B cell (primary cell): ENCODE measurements around the gene GALNT10. TPM values are rescaled to one million over a fixed set of nuclear protein-coding genes. Genes with fewer than 3 reads are reported as not detected.
"Not testable (repeated sequence)": the region's sequence is repeated elsewhere in the genome, so short reads cannot be mapped to it uniquely, and the experiment has no call there.

Experiments used
- ATAC-seq: fragments of 200-7000 bp; cut with Tn5 transposase; one replicate; pipeline ENCODE4 v1.10.0; 2021; ENCODE audit warnings: low read depth, mild to moderate bottlenecking, moderate number of reproducible peaks, moderate library complexity
- CTCF ChIA-PET: fragments of 350-600 bp; sonication (Branson Sonifier 250); formaldehyde crosslinking; loops from one replicate; lab custom pipeline; 2021; ENCODE audit warnings: antibody characterized with exemption, inconsistent platforms; lab: Charles Lee
- POLR2A ChIA-PET: fragments of 350-600 bp; sonication (Branson Sonifier 250); formaldehyde crosslinking; loops from one replicate; lab custom pipeline; 2021; ENCODE audit warnings: antibody characterized with exemption; lab: Charles Lee
- DNase-seq: peaks from one replicate; pipeline ENCODE4 v3.0.0; 2013
- H2AFZ ChIP-seq: 2 replicates; pipeline ENCODE4 v1.6.1; 2012; ENCODE audit warnings: mild to moderate bottlenecking, low read depth, low read length; ENCODE audit not compliant: insufficient read depth, poor library complexity, severe bottlenecking
- H3K27ac ChIP-seq, 2 donors: 1 replicate in 1 of 2; 2 replicates in 1 of 2; pipeline ENCODE4 v1.5.1; 2012 to 2013; ENCODE audit warnings: low read length in 2 of 2, mild to moderate bottlenecking in 2 of 2, moderate library complexity in 1 of 2
- H3K27me3 ChIP-seq, 4 experiments: fragments of 200-600 bp in 1 of 4; sonication (generic) in 1 of 4; replicated peaks in 1 of 4; 1 replicate in 2 of 4; 2 replicates in 2 of 4; pipeline versions ENCODE4 v1.6.1 to v1.7.0; 2013 to 2016; ENCODE audit warnings: low read length in 3 of 4, mild to moderate bottlenecking in 2 of 4, mixed read lengths in 1 of 4, moderate library complexity in 1 of 4; ENCODE audit not compliant: insufficient read depth in 4 of 4, control insufficient read depth in 3 of 4; ENCODE audit errors: control extremely low read depth in 1 of 4
- H3K36me3 ChIP-seq, 2 experiments: replicated peaks in 1 of 2; 1 replicate in 1 of 2; 2 replicates in 1 of 2; pipeline versions ENCODE4 v1.6.1 to v1.7.1; 2013; ENCODE audit warnings: low read length in 1 of 2; ENCODE audit not compliant: insufficient read depth in 2 of 2, control insufficient read depth in 1 of 2; ENCODE audit errors: control extremely low read depth in 1 of 2, extremely low read depth in 1 of 2
- H3K4me1 ChIP-seq, 2 donors: fragments of 200-600 bp in 1 of 2; sonication (generic) in 1 of 2; 1 replicate in 1 of 2; 2 replicates in 1 of 2; pipeline versions ENCODE4 v1.5.1 to v1.6.1; 2013 to 2017; ENCODE audit warnings: low read length in 2 of 2; ENCODE audit not compliant: control insufficient read depth in 2 of 2, insufficient read depth in 2 of 2
- H3K4me2 ChIP-seq: replicated peaks from 2 replicates; pipeline ENCODE3; 2012; ENCODE audit warnings: mild to moderate bottlenecking, low read depth, low read length; ENCODE audit not compliant: poor library complexity, severe bottlenecking
- H3K4me3 ChIP-seq, 5 experiments: fragments of 200-600 bp in 1 of 5; sonication (generic) in 1 of 5; 1 replicate in 3 of 5; 2 replicates in 2 of 5; pipeline versions ENCODE4 v1.5.1 to v1.7.0; 2011 to 2016; ENCODE audit warnings: low read length in 4 of 5, mild to moderate bottlenecking in 4 of 5, low read depth in 2 of 5, control low read depth in 1 of 5, moderate library complexity in 1 of 5; ENCODE audit not compliant: insufficient read depth in 1 of 5; ENCODE audit errors: control extremely low read depth in 1 of 5, extremely low read depth in 1 of 5
- H3K79me2 ChIP-seq: fragments of 200-600 bp; sonication (generic); one replicate; pipeline ENCODE4 v1.6.0; 2016; ENCODE audit warnings: low read length; ENCODE audit not compliant: control insufficient read depth, insufficient read depth
- H3K9ac ChIP-seq: fragments of 200-600 bp; sonication (generic); 2 replicates; pipeline ENCODE4 v1.6.1; 2017; ENCODE audit warnings: mild to moderate bottlenecking, low read length, moderate library complexity
- H3K9me3 ChIP-seq, 3 donors: one replicate each; pipeline versions ENCODE4 v1.6.1 to v1.7.1; 2013; ENCODE audit warnings: low read length in 2 of 3; ENCODE audit not compliant: control insufficient read depth in 2 of 3, insufficient read depth in 1 of 3; ENCODE audit errors: control extremely low read depth in 1 of 3
- H4K20me1 ChIP-seq: 2 replicates; pipeline ENCODE4 v1.6.0; 2012; ENCODE audit warnings: mild to moderate bottlenecking, low read length; ENCODE audit not compliant: insufficient read depth, control insufficient read depth, poor library complexity, severe bottlenecking
- H3K27ac Mint-ChIP-seq: one replicate; pipeline ENCODE4 v1.8.0; 2021; ENCODE audit warnings: mixed read lengths
- H3K27me3 Mint-ChIP-seq: one replicate; pipeline ENCODE4 v1.8.0; 2021; ENCODE audit warnings: mixed read lengths
- H3K4me1 Mint-ChIP-seq: one replicate; pipeline ENCODE4 v1.8.0; 2021; ENCODE audit warnings: mixed read lengths
- H3K4me3 Mint-ChIP-seq: one replicate; pipeline ENCODE4 v1.8.0; 2021; ENCODE audit warnings: mixed read lengths
- H3K9me3 Mint-ChIP-seq: one replicate; pipeline ENCODE4 v1.8.0; 2022; ENCODE audit warnings: mixed read lengths; ENCODE audit not compliant: insufficient read depth
- CTCF ChIP-seq: fragments of 200-600 bp; IDR thresholded peaks from one replicate; pipeline ENCODE4 v1.8.0; 2022; ENCODE audit warnings: antibody characterized with exemption, mild to moderate bottlenecking
- EZH2 ChIP-seq: IDR thresholded peaks from 2 replicates; pipeline ENCODE4 v1.6.1; 2012; ENCODE audit warnings: borderline replicate concordance, low read depth, mild to moderate bottlenecking, moderate library complexity, low read length; ENCODE audit not compliant: insufficient read depth, poor library complexity, severe bottlenecking
- WGBS: methylation state at CpG from one replicate; pipeline ENCODE4 v1.1.5; 2013; ENCODE audit warnings: missing lambda C conversion rate; ENCODE audit not compliant: insufficient coverage; 5-methylcytosine and 5-hydroxymethylcytosine counted together
- intact Hi-C: fragments of 100-400 bp; cut with micrococcal nuclease; formaldehyde crosslinking; loops from one replicate; pipeline ENCODE4 v1.10.0; 2022
- polyA plus RNA-seq: library from polyadenylated mRNA; depleted of rRNA; stranded (reverse); fragments of >200 nt; gene quantifications from 2 replicates; pipeline ENCODE4 v1.2.3, GENCODE V29; 2012
- total RNA-seq, 2 donors: library from RNA; stranded (reverse); fragments of 120-200 nt in 1 of 2; gene quantifications; 1 replicate in 1 of 2; 2 replicates in 1 of 2; pipeline versions ENCODE4 v1.2.3 to v1.2.4, GENCODE V29; 2013 to 2022

The GALNT10 gene
- total and polyA plus RNA-seq, 2 donors (not counting 1 experiment from before 2014, with no cell fraction given): 27.7 to 42.8 TPM

GRCh38 chr5:154147666-154148065, 42.9 kb upstream of the GALNT10 start:
- ChIA-PET POLR2A (no interaction called here), CTCF (no interaction called here)
- H3K4me3 Mint-ChIP-seq: no peak overlapping the region
- Histone ChIP-seq H3K4me2 (no peak overlapping the region), H3K27me3 (peaks cover 0 to 13% (median 0%) of the 10 kb centered on the region in 4 experiments), H3K9ac (no peak overlapping the region), H2AFZ (no peak overlapping the region), H3K79me2 (no peaks in the 10 kb centered on the region), H3K27ac (no peak overlapping the region), H4K20me1 (no peaks in the 10 kb centered on the region), H3K4me1 (no peaks in the 10 kb centered on the region), H3K4me3 (no peak overlapping the region), H3K36me3 (no peaks in the 10 kb centered on the region), H3K9me3 (no peaks in the 10 kb centered on the region)
- H3K9me3 Mint-ChIP-seq: no peaks in the 10 kb centered on the region
- TF ChIP-seq CTCF (no peak), EZH2 (no peak)
- H3K27ac Mint-ChIP-seq: no peak overlapping the region
- no peaks in the 10 kb centered on the region for H3K4me1 Mint-ChIP-seq
- 100% methylated on average over 1 of the region's 2 CpGs for WGBS
- DNase-seq (no peak), ATAC-seq (no peak)
- peaks cover 33% of the 10 kb centered on the region for H3K27me3 Mint-ChIP-seq
- intact Hi-C loops: no loop called here

DNA sequence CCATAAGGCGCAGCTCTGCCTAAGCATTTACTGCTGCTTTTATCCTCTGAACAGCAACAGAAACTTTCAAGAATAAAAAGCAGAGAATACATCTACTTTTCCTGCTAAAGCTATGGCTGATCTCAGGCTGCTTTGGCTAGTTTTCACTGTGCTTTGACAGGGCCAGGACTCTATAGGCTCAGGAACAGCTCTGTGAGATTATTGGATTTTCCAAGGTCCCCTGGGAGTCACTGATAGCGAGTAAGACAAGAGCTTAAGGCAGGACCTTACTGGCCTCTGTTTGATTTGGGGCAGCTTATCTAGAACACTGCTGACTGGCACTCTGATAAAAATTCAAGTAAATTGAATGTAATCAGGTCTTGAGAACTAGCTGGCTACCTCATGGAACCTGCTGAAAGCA, 40.1 kb upstream of the GALNT10 start:
- H3K9ac ChIP-seq, DNase-seq, H3K9me3 Mint-ChIP-seq, H3K9me3 ChIP-seq, H3K4me3 Mint-ChIP-seq, H3K79me2 ChIP-seq, intact Hi-C loops, H3K4me2 ChIP-seq, H3K4me3 ChIP-seq, H4K20me1 ChIP-seq, POLR2A ChIA-PET, H3K36me3 ChIP-seq, H2AFZ ChIP-seq, ATAC-seq, H3K27ac Mint-ChIP-seq, H3K4me1 Mint-ChIP-seq, H3K27me3 ChIP-seq, H3K27ac ChIP-seq, H3K4me1 ChIP-seq, CTCF ChIA-PET: not testable (repeated sequence)
- 100% methylated on average over 2 of the region's 2 CpGs for WGBS
- peaks cover 24% of the 10 kb centered on the region for H3K27me3 Mint-ChIP-seq
